ENCODE data around the gene MS4A10. TPM values are rescaled to one million over a fixed set of nuclear protein-coding genes. Genes with fewer than 3 reads are reported as not detected.

Gene MS4A10
- total RNA-seq, 1 donor from 2014 or later: not detected

DNA sequence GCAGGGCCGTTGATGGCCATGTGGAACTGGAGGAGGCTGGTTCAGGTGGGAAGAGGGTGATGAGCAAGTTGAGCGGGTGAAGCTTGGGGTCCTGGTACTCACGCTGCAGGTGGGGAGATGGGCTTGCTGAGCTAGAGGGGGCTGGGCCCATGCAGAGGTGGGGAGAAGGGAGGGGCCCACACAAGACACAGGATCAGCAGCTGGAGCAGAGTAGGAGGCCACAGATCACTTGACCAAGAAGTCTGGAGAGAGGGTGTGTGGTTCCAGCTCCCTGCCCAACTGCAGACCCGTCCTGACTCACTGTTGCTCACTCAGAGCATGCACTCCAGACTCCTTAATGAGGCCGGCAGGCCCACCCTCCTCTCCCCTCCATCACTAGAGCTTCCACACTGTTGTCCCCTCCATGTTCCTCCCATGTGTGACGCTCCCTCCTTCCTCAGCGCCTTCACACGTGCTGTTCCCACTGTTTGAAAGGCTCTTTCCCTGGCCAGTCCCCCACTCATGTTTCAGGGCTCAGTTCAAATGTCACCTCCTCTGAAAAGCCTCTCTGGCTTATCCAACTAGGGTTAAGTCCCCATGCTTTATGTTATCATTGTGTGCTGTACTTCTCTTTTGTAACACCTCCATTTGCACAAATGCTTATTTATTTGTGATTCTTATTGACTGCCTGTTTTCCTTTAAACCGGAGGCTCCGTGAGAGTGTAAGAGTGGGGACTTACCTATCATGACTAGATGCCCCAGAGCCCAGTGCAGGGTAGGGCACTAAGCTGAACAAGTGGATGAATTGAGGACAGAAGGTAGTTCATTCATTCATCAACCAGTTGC is 59.1 kb downstream of the MS4A10 start:
- H3K9ac ChIP-seq (ENCODE audit: low read depth in 1 of 3, low read length in 3 of 3): peak overlapping the region; percentile 22 to 95 (median 23)

DNA sequence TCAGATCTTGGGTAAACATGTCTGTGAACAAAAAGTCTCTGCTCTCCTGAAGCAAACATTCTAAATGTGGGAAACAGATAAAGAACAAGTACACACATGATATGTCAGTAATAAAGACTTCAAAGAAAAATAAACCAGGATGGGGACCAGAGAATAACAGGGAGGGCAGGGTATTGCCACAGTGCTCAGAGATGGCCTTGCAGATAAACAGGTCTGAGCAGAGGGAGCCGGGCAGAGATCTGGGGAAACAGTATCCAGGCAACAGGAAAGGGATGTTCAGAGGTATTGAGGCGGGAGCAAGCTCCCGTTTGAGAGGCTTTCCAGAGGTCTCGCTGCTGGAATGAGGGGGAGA is 59.7 kb downstream of the MS4A10 start:
- H3K27ac ChIP-seq (ENCODE audit: low read depth, low read length): no peak overlapping the region
- H3K9me3 ChIP-seq (ENCODE audit: control insufficient read depth in 3 of 3, low read length in 3 of 3): no peaks in the 10 kb centered on the region
- no peaks in the 10 kb centered on the region for H3K27me3 ChIP-seq (ENCODE audit: control insufficient read depth in 3 of 3, insufficient read depth in 3 of 3, low read length in 3 of 3)
- peak overlapping the region in 1 of 3 donors; percentile 95 for H3K9ac ChIP-seq (ENCODE audit: low read depth in 1 of 3, low read length in 3 of 3)
- no peak overlapping the region for H3K4me3 ChIP-seq (ENCODE audit: low read length in 3 of 3)
- H3K36me3 ChIP-seq (ENCODE audit: control insufficient read depth in 3 of 3, insufficient read depth in 3 of 3, low read length in 3 of 3): peaks cover 21 to 27% (median 25%) of the 10 kb centered on the region in 3 donors
- peaks cover 38 to 44% (median 44%) of the 10 kb centered on the region in 3 donors for H3K4me1 ChIP-seq (ENCODE audit: control insufficient read depth in 3 of 3, insufficient read depth in 3 of 3, low read length in 3 of 3)

More for the DNA sequence above, 59.1 kb downstream of the MS4A10 start:
- Histone ChIP-seq H3K27ac (ENCODE audit: low read depth, low read length) (no peak overlapping the region), H3K27me3 (ENCODE audit: control insufficient read depth in 3 of 3, insufficient read depth in 3 of 3, low read length in 3 of 3) (no peaks in the 10 kb centered on the region), H3K9me3 (ENCODE audit: control insufficient read depth in 3 of 3, low read length in 3 of 3) (no peaks in the 10 kb centered on the region), H3K4me3 (ENCODE audit: low read length in 3 of 3) (peak overlapping the region; percentile 71 to 96 (median 78)), H3K36me3 (ENCODE audit: control insufficient read depth in 3 of 3, insufficient read depth in 3 of 3, low read length in 3 of 3) (peaks cover 15 to 21% (median 19%) of the 10 kb centered on the region in 3 donors), H3K4me1 (ENCODE audit: control insufficient read depth in 3 of 3, insufficient read depth in 3 of 3, low read length in 3 of 3) (peaks cover 38 to 44% (median 44%) of the 10 kb centered on the region in 3 donors)

DNA sequence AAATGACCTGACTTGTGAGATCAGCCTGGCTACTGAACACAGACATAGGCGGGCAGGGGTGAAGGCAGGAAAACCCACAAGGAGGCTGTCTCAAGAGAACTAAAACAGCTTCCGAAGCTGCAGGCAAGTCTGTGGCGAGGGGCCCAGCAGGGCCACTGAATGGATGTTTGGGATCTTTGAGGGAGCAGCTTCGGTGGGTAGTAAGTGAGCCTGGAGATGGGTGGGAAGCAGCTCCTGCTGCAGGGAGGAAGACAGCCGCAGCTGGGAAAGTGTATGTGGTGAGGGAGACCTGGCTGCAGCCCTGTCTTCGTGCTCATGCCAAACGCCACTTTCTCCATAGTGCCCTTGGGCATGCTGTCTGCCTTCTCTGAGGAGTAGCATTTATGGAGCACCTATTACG is 60.2 kb downstream of the MS4A10 start:
- Histone ChIP-seq H3K4me3 (ENCODE audit: low read length in 3 of 3) (no peak overlapping the region), H3K36me3 (ENCODE audit: control insufficient read depth in 3 of 3, insufficient read depth in 3 of 3, low read length in 3 of 3) (peaks cover 21 to 32% (median 27%) of the 10 kb centered on the region in 3 donors), H3K9me3 (ENCODE audit: control insufficient read depth in 3 of 3, low read length in 3 of 3) (no peaks in the 10 kb centered on the region), H3K27me3 (ENCODE audit: control insufficient read depth in 3 of 3, insufficient read depth in 3 of 3, low read length in 3 of 3) (no peaks in the 10 kb centered on the region), H3K4me1 (ENCODE audit: control insufficient read depth in 3 of 3, insufficient read depth in 3 of 3, low read length in 3 of 3) (peaks cover 37 to 44% (median 42%) of the 10 kb centered on the region in 3 donors), H3K27ac (ENCODE audit: low read depth, low read length) (no peak overlapping the region), H3K9ac (ENCODE audit: low read depth in 1 of 3, low read length in 3 of 3) (peak overlapping the region in 1 of 3 donors; percentile 95)

DNA sequence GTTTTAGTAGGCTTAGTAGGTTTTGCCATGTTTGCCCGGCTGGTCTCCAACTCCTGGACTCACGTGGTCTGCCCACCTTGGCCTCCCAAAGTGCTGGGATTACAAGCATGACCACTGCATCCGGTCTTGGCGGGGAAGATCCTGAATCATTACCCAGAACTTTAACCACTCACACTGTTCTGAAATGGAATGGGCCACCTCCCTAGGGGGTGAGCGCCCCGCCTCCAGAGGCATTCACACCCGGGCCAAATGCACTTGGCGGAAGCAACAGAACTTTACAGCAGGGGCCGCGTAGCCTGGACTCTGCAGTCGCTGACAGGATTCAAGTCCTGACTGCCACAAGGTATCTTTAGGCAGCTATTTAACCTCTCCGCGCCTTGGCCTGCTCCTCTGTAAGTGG is 62.1 kb downstream of the MS4A10 start:
- no peaks in the 10 kb centered on the region for H3K27me3 ChIP-seq (ENCODE audit: control insufficient read depth in 3 of 3, insufficient read depth in 3 of 3, low read length in 3 of 3)
- no peak overlapping the region for H3K9ac ChIP-seq (ENCODE audit: low read depth in 1 of 3, low read length in 3 of 3)
- H3K27ac ChIP-seq (ENCODE audit: low read depth, low read length): no peak overlapping the region
- H3K4me1 ChIP-seq (ENCODE audit: control insufficient read depth in 3 of 3, insufficient read depth in 3 of 3, low read length in 3 of 3): peaks cover 23 to 31% (median 27%) of the 10 kb centered on the region in 3 donors
- H3K36me3 ChIP-seq (ENCODE audit: control insufficient read depth in 3 of 3, insufficient read depth in 3 of 3, low read length in 3 of 3): peaks cover 35 to 44% (median 44%) of the 10 kb centered on the region in 3 donors
- no peak overlapping the region for H3K4me3 ChIP-seq (ENCODE audit: low read length in 3 of 3)
- H3K9me3 ChIP-seq (ENCODE audit: control insufficient read depth in 3 of 3, low read length in 3 of 3): no peaks in the 10 kb centered on the region

DNA sequence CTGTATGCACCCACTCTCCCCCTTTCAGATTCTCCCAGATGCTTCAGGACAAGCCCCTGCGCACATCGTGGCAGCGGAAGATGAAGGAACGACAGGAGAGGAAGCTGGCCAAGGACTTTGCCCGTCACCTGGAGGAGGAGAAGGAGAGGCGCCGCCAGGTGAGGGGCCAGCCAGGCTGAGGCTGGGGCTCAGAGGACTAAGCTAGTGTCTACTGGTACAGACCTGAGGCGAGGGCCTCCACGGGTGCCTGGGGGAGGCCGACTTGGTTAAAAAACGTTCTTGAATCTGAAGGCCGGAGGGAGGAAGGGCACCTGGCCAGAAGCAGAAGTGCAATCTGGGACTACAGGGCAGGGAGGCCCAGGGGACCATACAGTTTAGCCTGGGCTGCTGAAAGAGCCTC is 62.8 kb downstream of the MS4A10 start:
- Histone ChIP-seq H3K27ac (ENCODE audit: low read depth, low read length) (no peak overlapping the region), H3K4me3 (ENCODE audit: low read length in 3 of 3) (no peak overlapping the region), H3K36me3 (ENCODE audit: control insufficient read depth in 3 of 3, insufficient read depth in 3 of 3, low read length in 3 of 3) (peaks cover 35 to 44% (median 44%) of the 10 kb centered on the region in 3 donors), H3K9ac (ENCODE audit: low read depth in 1 of 3, low read length in 3 of 3) (no peak overlapping the region), H3K4me1 (ENCODE audit: control insufficient read depth in 3 of 3, insufficient read depth in 3 of 3, low read length in 3 of 3) (peaks cover 19 to 27% (median 21%) of the 10 kb centered on the region in 3 donors), H3K27me3 (ENCODE audit: control insufficient read depth in 3 of 3, insufficient read depth in 3 of 3, low read length in 3 of 3) (no peaks in the 10 kb centered on the region), H3K9me3 (ENCODE audit: control insufficient read depth in 3 of 3, low read length in 3 of 3) (no peaks in the 10 kb centered on the region)

DNA sequence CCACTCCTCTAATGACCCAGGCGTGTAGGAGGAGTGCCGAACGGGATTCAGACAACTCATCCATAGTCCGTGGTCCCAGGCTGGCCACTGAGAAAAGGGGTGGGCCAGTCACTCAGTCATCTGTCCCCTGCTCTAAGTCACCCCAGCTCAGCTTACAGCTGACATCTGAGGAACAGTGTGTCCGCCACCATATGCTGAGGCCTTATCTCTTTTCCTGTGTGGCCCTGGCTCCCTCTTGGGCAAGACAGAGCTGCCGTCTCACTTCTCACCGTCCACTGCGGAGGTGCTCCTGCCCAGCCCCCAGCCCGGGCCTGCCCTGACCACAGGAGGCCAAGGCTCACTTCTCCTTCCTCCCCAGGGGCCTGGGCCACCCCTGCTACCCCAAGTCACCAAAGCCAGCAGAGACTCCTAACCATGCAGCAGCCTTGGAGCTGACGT is 63.6 kb downstream of the MS4A10 start:
- no peak overlapping the region for H3K27ac ChIP-seq (ENCODE audit: low read depth, low read length)

DNA sequence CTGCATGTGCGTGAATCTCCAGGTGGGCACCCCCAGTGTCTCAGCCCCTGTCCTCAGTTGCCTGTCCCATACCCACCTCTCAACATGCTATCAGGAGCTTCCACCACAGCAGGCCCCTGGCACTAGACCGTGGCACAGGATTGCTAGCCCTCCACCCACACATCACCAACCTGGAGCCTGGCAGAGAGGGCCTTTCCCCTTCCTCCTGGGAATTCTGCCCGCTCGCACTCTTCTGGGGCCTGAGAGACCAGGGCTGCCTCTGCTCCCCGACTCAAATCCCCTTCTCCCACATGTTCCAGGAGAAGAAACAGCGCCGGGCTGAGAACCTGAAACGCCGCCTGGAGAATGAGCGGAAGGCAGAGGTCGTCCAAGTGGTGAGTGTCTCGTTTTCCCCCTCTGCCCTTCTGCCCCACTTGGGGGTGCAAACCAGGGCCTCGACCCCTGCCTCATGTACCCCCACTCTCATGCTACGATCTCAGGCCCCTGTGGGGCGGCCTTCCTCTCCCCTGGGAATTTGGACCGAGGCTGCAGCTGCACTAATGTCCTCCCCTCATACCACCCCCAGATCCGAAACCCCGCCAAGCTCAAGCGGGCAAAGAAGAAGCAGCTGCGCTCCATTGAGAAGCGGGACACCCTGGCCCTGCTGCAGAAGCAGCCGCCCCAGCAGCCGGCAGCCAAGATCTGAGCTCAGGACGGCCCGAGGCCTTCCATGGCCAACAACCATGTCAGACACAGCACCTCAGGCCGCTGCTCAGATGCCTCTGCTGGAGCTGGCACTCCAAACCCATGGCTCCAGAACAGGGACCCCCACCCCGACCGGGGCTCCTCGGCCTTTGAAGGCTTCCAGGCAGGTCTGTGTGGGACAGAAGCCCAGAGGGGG is 64.7 kb downstream of the MS4A10 start:
- H3K27ac ChIP-seq (ENCODE audit: low read depth, low read length): no peak overlapping the region
- H3K36me3 ChIP-seq (ENCODE audit: control insufficient read depth in 3 of 3, insufficient read depth in 3 of 3, low read length in 3 of 3): peaks cover 35 to 44% (median 44%) of the 10 kb centered on the region in 3 donors
- H3K9me3 ChIP-seq (ENCODE audit: control insufficient read depth in 3 of 3, low read length in 3 of 3): no peaks in the 10 kb centered on the region
- H3K4me3 ChIP-seq (ENCODE audit: low read length in 3 of 3): no peak overlapping the region
- H3K4me1 ChIP-seq (ENCODE audit: control insufficient read depth in 3 of 3, insufficient read depth in 3 of 3, low read length in 3 of 3): peaks cover 1 to 7% (median 2%) of the 10 kb centered on the region in 3 donors
- no peak overlapping the region for H3K9ac ChIP-seq (ENCODE audit: low read depth in 1 of 3, low read length in 3 of 3)
- H3K27me3 ChIP-seq (ENCODE audit: control insufficient read depth in 3 of 3, insufficient read depth in 3 of 3, low read length in 3 of 3): peaks cover 0 to 3% (median 0%) of the 10 kb centered on the region in 3 donors

More for the DNA sequence above, 63.6 kb downstream of the MS4A10 start:
- Histone ChIP-seq H3K27me3 (ENCODE audit: control insufficient read depth in 3 of 3, insufficient read depth in 3 of 3, low read length in 3 of 3) (peaks cover 0 to 3% (median 0%) of the 10 kb centered on the region in 3 donors), H3K9me3 (ENCODE audit: control insufficient read depth in 3 of 3, low read length in 3 of 3) (no peaks in the 10 kb centered on the region), H3K4me1 (ENCODE audit: control insufficient read depth in 3 of 3, insufficient read depth in 3 of 3, low read length in 3 of 3) (peaks cover 12 to 18% (median 13%) of the 10 kb centered on the region in 3 donors), H3K9ac (ENCODE audit: low read depth in 1 of 3, low read length in 3 of 3) (no peak overlapping the region), H3K4me3 (ENCODE audit: low read length in 3 of 3) (no peak overlapping the region), H3K36me3 (ENCODE audit: control insufficient read depth in 3 of 3, insufficient read depth in 3 of 3, low read length in 3 of 3) (peaks cover 35 to 44% (median 44%) of the 10 kb centered on the region in 3 donors)

Other genes with a start within 250 kb of the MS4A10 start
- 3.7 TPM for gene MS4A8, start 85.7 kb upstream of the MS4A10 start, total RNA-seq
- gene MS4A18, start 60.6 kb upstream of the MS4A10 start, total RNA-seq: not detected
- gene MS4A15, start 28.5 kb upstream of the MS4A10 start, total RNA-seq: not detected
- gene CCDC86, start 56.8 kb downstream of the MS4A10 start, total RNA-seq: 4.7 TPM
- gene PTGDR2, start 70.6 kb downstream of the MS4A10 start, total RNA-seq: 0.52 TPM
- gene ZP1, start 82.2 kb downstream of the MS4A10 start, total RNA-seq: not detected
- gene PRPF19, start 121.3 kb downstream of the MS4A10 start, total RNA-seq: 27.7 TPM
- 45.4 TPM for gene TMEM109, start 128.8 kb downstream of the MS4A10 start, total RNA-seq
- 14.6 TPM for gene TMEM132A, start 139.1 kb downstream of the MS4A10 start, total RNA-seq
- gene SLC15A3, start 166.8 kb downstream of the MS4A10 start, total RNA-seq: 16.7 TPM
- gene CD6, start 186.3 kb downstream of the MS4A10 start, total RNA-seq: under 0.01 TPM